DOHH2 (cell line): ENCODE measurements around the gene PCDHGA3.
"Not testable (repeated sequence)": the region's sequence is repeated elsewhere in the genome, so short reads cannot be mapped to it uniquely, and the experiment has no call there.

Source experiments
- H3F3A ChIP-seq: fragments of 200-600 bp; sonication (generic), shearing (Covaris generic); 2 replicates; pipeline ENCODE4 v1.6.0; 2016; ENCODE audit warnings: antibody characterized with exemption, mild to moderate bottlenecking; ENCODE audit not compliant: control insufficient read depth, insufficient read depth
- H3K27ac ChIP-seq: fragments of 200-600 bp; sonication (generic); 2 replicates; pipeline ENCODE4 v1.5.1; 2014; ENCODE audit warnings: low read depth, mild to moderate bottlenecking, low read length, moderate library complexity
- H3K27me3 ChIP-seq: fragments of 200-600 bp; sonication (generic); 2 replicates; pipeline ENCODE4 v1.6.1; 2014; ENCODE audit warnings: mild to moderate bottlenecking, low read length, mixed read lengths; ENCODE audit not compliant: control insufficient read depth
- H3K36me3 ChIP-seq: fragments of 200-600 bp; sonication (generic); 2 replicates; pipeline ENCODE4 v1.6.1; 2014; ENCODE audit warnings: mild to moderate bottlenecking, low read length, moderate library complexity, mixed read lengths; ENCODE audit not compliant: control insufficient read depth
- H3K4me1 ChIP-seq: fragments of 200-600 bp; sonication (generic); 2 replicates; pipeline ENCODE4 v1.6.1; 2014; ENCODE audit warnings: mild to moderate bottlenecking, low read length, mixed read lengths; ENCODE audit not compliant: control insufficient read depth
- H3K4me2 ChIP-seq: fragments of 200-600 bp; sonication (generic); 2 replicates; pipeline ENCODE4 v1.6.0; 2014; ENCODE audit warnings: mild to moderate bottlenecking, low read length, moderate library complexity
- H3K4me3 ChIP-seq: fragments of 200-600 bp; sonication (generic); 2 replicates; pipeline ENCODE4 v1.5.1; 2014; ENCODE audit warnings: mild to moderate bottlenecking, low read length, mixed read lengths
- H3K79me2 ChIP-seq: fragments of 200-600 bp; sonication (generic); 2 replicates; pipeline ENCODE4 v1.6.1; 2014; ENCODE audit warnings: mild to moderate bottlenecking, low read length, mixed read lengths; ENCODE audit not compliant: control insufficient read depth
- H3K9me2 ChIP-seq: fragments of 200-600 bp; sonication (generic); replicated peaks from 2 replicates; pipeline ENCODE4 v1.6.1; 2014; ENCODE audit warnings: mild to moderate bottlenecking, low read length, mixed read lengths; ENCODE audit not compliant: control insufficient read depth
- H3K9me3 ChIP-seq: fragments of 200-600 bp; sonication (generic); 2 replicates; pipeline ENCODE4 v1.6.1; 2014; ENCODE audit warnings: antibody characterized with exemption, low read length, mixed read lengths; ENCODE audit not compliant: control insufficient read depth, insufficient read depth
- H4K20me1 ChIP-seq: fragments of 200-600 bp; sonication (generic); 2 replicates; pipeline ENCODE4 v1.6.0; 2014; ENCODE audit warnings: low read depth, mild to moderate bottlenecking, antibody characterized with exemption, low read length, moderate library complexity; ENCODE audit not compliant: control insufficient read depth, insufficient read depth
- EZH2phosphoT487 ChIP-seq: fragments of 200-600 bp; sonication (generic); IDR thresholded peaks from 2 replicates; pipeline ENCODE4 v1.6.1; 2017; ENCODE audit warnings: borderline replicate concordance, mild to moderate bottlenecking, antibody characterized with exemption, low read length, moderate library complexity, mixed read lengths
- TF ChIP-seq, protein P1 (sequence below): fragments of 200-600 bp; sonication (generic); IDR thresholded peaks from one replicate; pipeline ENCODE4 v1.5.1; 2014; ENCODE audit warnings: antibody characterized with exemption, mild to moderate bottlenecking, low read depth, low read length; ENCODE audit not compliant: poor library complexity, severe bottlenecking

Gene PCDHGA3

DNA sequence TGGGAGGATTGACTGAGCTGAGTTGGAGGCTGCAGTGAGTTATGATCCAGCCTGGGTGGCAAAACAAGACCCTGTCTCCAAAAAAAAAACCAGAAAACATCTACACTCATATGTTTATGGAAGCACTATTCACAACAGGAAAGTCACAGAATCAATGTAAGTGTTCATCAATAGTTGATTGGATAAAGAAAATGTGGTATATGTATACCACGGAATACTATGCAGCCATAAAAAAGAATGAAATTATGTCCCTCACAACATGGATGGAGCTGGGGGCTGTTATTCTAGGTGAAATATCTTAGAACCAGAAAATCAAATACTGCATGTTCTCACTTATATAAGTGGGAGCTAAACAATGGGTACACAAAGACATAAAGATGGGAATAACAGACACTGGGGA, 37.0 kb upstream of the PCDHGA3 start:
- TF ChIP-seq EZH2phosphoT487, result no peak
- TF ChIP-seq, protein P1, sequence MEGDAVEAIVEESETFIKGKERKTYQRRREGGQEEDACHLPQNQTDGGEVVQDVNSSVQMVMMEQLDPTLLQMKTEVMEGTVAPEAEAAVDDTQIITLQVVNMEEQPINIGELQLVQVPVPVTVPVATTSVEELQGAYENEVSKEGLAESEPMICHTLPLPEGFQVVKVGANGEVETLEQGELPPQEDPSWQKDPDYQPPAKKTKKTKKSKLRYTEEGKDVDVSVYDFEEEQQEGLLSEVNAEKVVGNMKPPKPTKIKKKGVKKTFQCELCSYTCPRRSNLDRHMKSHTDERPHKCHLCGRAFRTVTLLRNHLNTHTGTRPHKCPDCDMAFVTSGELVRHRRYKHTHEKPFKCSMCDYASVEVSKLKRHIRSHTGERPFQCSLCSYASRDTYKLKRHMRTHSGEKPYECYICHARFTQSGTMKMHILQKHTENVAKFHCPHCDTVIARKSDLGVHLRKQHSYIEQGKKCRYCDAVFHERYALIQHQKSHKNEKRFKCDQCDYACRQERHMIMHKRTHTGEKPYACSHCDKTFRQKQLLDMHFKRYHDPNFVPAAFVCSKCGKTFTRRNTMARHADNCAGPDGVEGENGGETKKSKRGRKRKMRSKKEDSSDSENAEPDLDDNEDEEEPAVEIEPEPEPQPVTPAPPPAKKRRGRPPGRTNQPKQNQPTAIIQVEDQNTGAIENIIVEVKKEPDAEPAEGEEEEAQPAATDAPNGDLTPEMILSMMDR, result no peak
- Histone ChIP-seq H3K4me2 (no peak overlapping the region), H3K4me1 (no peaks in the 10 kb centered on the region), H3K9me2 (no peaks in the 10 kb centered on the region), H3K79me2 (peaks cover 16% of the 10 kb centered on the region), H3K4me3 (no peak overlapping the region), H3F3A (no peaks in the 10 kb centered on the region), H3K27me3 (no peaks in the 10 kb centered on the region), H3K27ac (no peak overlapping the region), H4K20me1 (no peaks in the 10 kb centered on the region), H3K36me3 (peaks cover 3% of the 10 kb centered on the region; the same call in 1 of the 2 replicates), H3K9me3 (peaks cover 22% of the 10 kb centered on the region; the same call in 1 of the 2 replicates)

GRCh38 chr5:141313711-141314110, 29.9 kb upstream of the PCDHGA3 start:
- Histone ChIP-seq H3K4me2 (no peak overlapping the region), H3F3A (no peaks in the 10 kb centered on the region), H3K4me3 (no peak overlapping the region), H3K27ac (no peak overlapping the region), H4K20me1 (no peaks in the 10 kb centered on the region), H3K9me2 (no peaks in the 10 kb centered on the region), H3K36me3 (peaks cover 60% of the 10 kb centered on the region), H3K79me2 (peaks cover 76% of the 10 kb centered on the region), H3K4me1 (peaks cover 6% of the 10 kb centered on the region), H3K27me3 (no peaks in the 10 kb centered on the region), H3K9me3 (peaks cover 37% of the 10 kb centered on the region)
- TF ChIP-seq EZH2phosphoT487, result no peak
- TF ChIP-seq, protein P1, result no peak

GRCh38 chr5:141316963-141317362, 26.7 kb upstream of the PCDHGA3 start:
- H4K20me1 ChIP-seq, H3K27me3 ChIP-seq, H3K27ac ChIP-seq, H3K4me2 ChIP-seq, H3K9me2 ChIP-seq, H3K4me3 ChIP-seq, H3F3A ChIP-seq: not testable (repeated sequence)
- Histone ChIP-seq H3K4me1 (peaks cover 27% of the 10 kb centered on the region), H3K9me3 (peaks cover 51% of the 10 kb centered on the region), H3K36me3 (peaks cover 72% of the 10 kb centered on the region), H3K79me2 (peaks cover 83% of the 10 kb centered on the region)

GRCh38 chr5:141319202-141319601, 24.4 kb upstream of the PCDHGA3 start:
- peak overlapping the region; percentile 66 for H3K4me2 ChIP-seq
- TF ChIP-seq, protein P1, result no peak
- TF ChIP-seq EZH2phosphoT487, result no peak
- H3K36me3 ChIP-seq, result peaks cover 58% of the 10 kb centered on the region
- H3K27ac ChIP-seq, result no peak overlapping the region
- no peaks in the 10 kb centered on the region for H3F3A ChIP-seq
- H3K27me3 ChIP-seq, result no peaks in the 10 kb centered on the region
- H4K20me1 ChIP-seq, result no peaks in the 10 kb centered on the region
- H3K79me2 ChIP-seq, result peaks cover 63% of the 10 kb centered on the region
- H3K9me2 ChIP-seq, result no peaks in the 10 kb centered on the region
- peaks cover 28% of the 10 kb centered on the region for H3K4me1 ChIP-seq
- peaks cover 50% of the 10 kb centered on the region for H3K9me3 ChIP-seq
- H3K4me3 ChIP-seq, result peak overlapping the region; percentile 82
